ENCODE results near the gene ZPR1. TPM values are rescaled to one million over a fixed set of nuclear protein-coding genes. Genes with fewer than 3 reads are reported as not detected.

Gene ZPR1
- total RNA-seq, 1 donor from 2014 or later = 65.1 TPM

DNA sequence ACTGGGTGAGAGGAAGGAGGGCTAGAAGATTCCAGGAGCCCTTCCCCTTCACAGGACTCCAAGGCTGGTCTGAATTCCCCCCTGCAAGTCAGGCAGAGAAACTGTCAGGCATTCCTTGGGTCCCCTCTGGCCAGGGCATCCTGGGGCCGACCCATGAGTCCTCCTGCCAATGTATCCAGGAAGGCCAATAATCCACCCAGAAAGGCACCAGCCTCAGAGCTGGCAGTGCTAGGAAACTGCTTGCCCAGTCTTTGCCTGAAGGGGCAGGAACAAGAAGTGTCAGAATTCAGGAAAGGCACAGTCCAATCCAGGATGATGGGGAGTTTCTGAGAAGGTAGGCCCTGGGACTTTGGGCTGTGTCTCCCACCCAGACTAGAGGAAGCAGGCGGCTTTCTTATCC, 56.0 kb downstream of the ZPR1 start:
- H3K4me2 ChIP-seq (ENCODE audit: low read length) = no peak overlapping the region
- no peaks in the 10 kb centered on the region for H3K36me3 ChIP-seq (ENCODE audit: insufficient read depth, low read length)
- H2AFZ ChIP-seq (ENCODE audit: low read depth, low read length) = no peak overlapping the region
- no peaks in the 10 kb centered on the region for H4K20me1 ChIP-seq (ENCODE audit: insufficient read depth, low read length)
- H3K27ac ChIP-seq (ENCODE audit: low read depth, low read length) = no peak overlapping the region
- H3K9me3 Mint-ChIP-seq (ENCODE audit: unreplicated experiment) = no peaks in the 10 kb centered on the region
- peaks cover 4% of the 10 kb centered on the region for H3K36me3 Mint-ChIP-seq (ENCODE audit: low read depth, unreplicated experiment)
- DNase-seq (ENCODE audit: low read depth) = no peak
- H3K9ac ChIP-seq (ENCODE audit: low read length) = no peak overlapping the region
- peaks cover 14% of the 10 kb centered on the region for H3K27me3 ChIP-seq (ENCODE audit: insufficient read depth, low read length)
- no peak overlapping the region for H3K4me3 ChIP-seq (ENCODE audit: insufficient read depth, low read depth, low read length)
- no peak overlapping the region for H3K4me3 Mint-ChIP-seq (ENCODE audit: unreplicated experiment)
- no peak overlapping the region for H3K27ac Mint-ChIP-seq (ENCODE audit: unreplicated experiment)
- TF ChIP-seq EZH2 (IDR thresholded peaks at IDR 0.05; ENCODE audit: insufficient read depth, low read length) = no peak
- TF ChIP-seq, protein P1, sequence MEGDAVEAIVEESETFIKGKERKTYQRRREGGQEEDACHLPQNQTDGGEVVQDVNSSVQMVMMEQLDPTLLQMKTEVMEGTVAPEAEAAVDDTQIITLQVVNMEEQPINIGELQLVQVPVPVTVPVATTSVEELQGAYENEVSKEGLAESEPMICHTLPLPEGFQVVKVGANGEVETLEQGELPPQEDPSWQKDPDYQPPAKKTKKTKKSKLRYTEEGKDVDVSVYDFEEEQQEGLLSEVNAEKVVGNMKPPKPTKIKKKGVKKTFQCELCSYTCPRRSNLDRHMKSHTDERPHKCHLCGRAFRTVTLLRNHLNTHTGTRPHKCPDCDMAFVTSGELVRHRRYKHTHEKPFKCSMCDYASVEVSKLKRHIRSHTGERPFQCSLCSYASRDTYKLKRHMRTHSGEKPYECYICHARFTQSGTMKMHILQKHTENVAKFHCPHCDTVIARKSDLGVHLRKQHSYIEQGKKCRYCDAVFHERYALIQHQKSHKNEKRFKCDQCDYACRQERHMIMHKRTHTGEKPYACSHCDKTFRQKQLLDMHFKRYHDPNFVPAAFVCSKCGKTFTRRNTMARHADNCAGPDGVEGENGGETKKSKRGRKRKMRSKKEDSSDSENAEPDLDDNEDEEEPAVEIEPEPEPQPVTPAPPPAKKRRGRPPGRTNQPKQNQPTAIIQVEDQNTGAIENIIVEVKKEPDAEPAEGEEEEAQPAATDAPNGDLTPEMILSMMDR (IDR thresholded peaks at IDR 0.05; ENCODE audit: insufficient read depth, low read depth, low read length) = no peak
- no peaks in the 10 kb centered on the region for H3K9me3 ChIP-seq (ENCODE audit: insufficient read depth, low read depth, low read length)
- H3K79me2 ChIP-seq (ENCODE audit: insufficient read depth, low read length) = no peaks in the 10 kb centered on the region
- no peaks in the 10 kb centered on the region for H3K4me1 ChIP-seq (ENCODE audit: insufficient read depth, low read length)
- peaks cover 5% of the 10 kb centered on the region for H3K4me1 Mint-ChIP-seq (ENCODE audit: low read depth, unreplicated experiment)
- FAIRE-seq = no peak
- H3K27me3 Mint-ChIP-seq (ENCODE audit: low read depth, unreplicated experiment) = peaks cover 20% of the 10 kb centered on the region

DNA sequence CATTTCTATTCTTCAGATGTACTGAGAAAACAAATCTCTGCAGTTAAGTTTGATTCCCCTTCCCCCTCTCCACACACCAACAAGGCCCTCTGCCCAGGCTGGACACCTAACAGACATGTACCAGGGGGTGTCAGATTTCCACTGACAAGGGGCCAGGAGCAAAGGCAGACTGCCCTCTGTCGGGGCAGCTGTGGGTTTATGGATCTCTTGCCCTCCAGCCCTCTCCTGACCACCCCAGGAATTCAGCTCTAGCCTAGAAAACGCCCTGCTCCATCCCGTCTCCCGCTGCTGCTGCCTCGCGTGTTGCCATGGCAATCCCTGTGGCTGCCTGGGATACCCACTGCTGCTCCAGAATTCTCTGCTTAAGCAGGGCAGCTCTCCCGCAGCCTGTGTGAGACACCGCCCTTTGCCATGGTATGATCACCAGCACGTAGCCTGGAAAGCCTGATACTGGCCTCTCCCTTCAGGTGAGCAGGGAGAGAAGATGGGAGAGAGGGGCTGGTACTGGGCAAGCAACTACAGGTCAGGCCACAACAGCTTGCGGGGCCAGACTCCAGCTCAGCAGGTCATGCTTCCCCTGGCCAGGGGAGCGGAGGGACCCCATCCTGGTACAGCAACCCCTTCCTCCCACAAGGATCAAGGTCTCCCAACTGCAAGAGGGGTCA, 56.6 kb downstream of the ZPR1 start:
- DNase-seq (ENCODE audit: low read depth) (peak; percentile 7), FAIRE-seq (no peak)
- Mint-ChIP-seq H3K9me3 (ENCODE audit: unreplicated experiment) (no peaks in the 10 kb centered on the region), H3K36me3 (ENCODE audit: low read depth, unreplicated experiment) (peaks cover 6% of the 10 kb centered on the region), H3K27me3 (ENCODE audit: low read depth, unreplicated experiment) (peaks cover 22% of the 10 kb centered on the region), H3K4me1 (ENCODE audit: low read depth, unreplicated experiment) (peaks cover 10% of the 10 kb centered on the region), H3K27ac (ENCODE audit: unreplicated experiment) (no peak overlapping the region), H3K4me3 (ENCODE audit: unreplicated experiment) (no peak overlapping the region)
- H4K20me1 ChIP-seq (ENCODE audit: insufficient read depth, low read length) = no peaks in the 10 kb centered on the region
- H3K9ac ChIP-seq (ENCODE audit: low read length) = no peak overlapping the region
- H3K4me1 ChIP-seq (ENCODE audit: insufficient read depth, low read length) = peaks cover 2% of the 10 kb centered on the region
- no peaks in the 10 kb centered on the region for H3K36me3 ChIP-seq (ENCODE audit: insufficient read depth, low read length)
- peaks cover 14% of the 10 kb centered on the region for H3K27me3 ChIP-seq (ENCODE audit: insufficient read depth, low read length)
- no peaks in the 10 kb centered on the region for H3K9me3 ChIP-seq (ENCODE audit: insufficient read depth, low read depth, low read length)
- no peak overlapping the region for H3K4me3 ChIP-seq (ENCODE audit: insufficient read depth, low read depth, low read length)
- H3K79me2 ChIP-seq (ENCODE audit: insufficient read depth, low read length) = no peaks in the 10 kb centered on the region
- TF ChIP-seq EZH2 (IDR thresholded peaks at IDR 0.05; ENCODE audit: insufficient read depth, low read length) = no peak
- TF ChIP-seq, protein P1 (IDR thresholded peaks at IDR 0.05; ENCODE audit: insufficient read depth, low read depth, low read length) = no peak
- no peak overlapping the region for H2AFZ ChIP-seq (ENCODE audit: low read depth, low read length)
- no peak overlapping the region for H3K27ac ChIP-seq (ENCODE audit: low read depth, low read length)
- peak overlapping the region; percentile 3 for H3K4me2 ChIP-seq (ENCODE audit: low read length)

DNA sequence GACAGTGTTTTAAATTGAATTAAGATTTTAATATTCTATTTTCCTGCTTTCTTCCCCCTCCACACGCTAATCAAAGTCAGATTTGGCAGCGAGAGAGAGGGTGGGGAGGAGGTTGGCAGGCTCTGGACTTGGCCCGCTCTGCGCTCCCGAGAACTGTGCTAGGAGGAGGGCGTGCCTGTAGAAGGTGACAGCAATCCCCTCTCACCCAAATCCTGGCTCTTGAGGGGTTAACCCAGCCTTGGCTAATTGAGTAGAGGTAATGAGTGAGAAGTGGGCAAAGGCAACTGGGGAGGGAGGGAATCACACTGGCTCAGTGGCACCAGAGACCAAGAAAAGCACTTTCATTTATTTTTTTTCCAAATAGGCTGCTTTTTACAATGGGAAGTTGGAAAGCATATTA, 57.2 kb downstream of the ZPR1 start:
- Mint-ChIP-seq H3K36me3 (ENCODE audit: low read depth, unreplicated experiment) (peaks cover 6% of the 10 kb centered on the region), H3K4me1 (ENCODE audit: low read depth, unreplicated experiment) (peaks cover 13% of the 10 kb centered on the region), H3K27ac (ENCODE audit: unreplicated experiment) (no peak overlapping the region), H3K9me3 (ENCODE audit: unreplicated experiment) (no peaks in the 10 kb centered on the region), H3K4me3 (ENCODE audit: unreplicated experiment) (no peak overlapping the region), H3K27me3 (ENCODE audit: low read depth, unreplicated experiment) (peaks cover 23% of the 10 kb centered on the region)
- no peak for FAIRE-seq
- H3K9ac ChIP-seq (ENCODE audit: low read length) = no peak overlapping the region
- no peak overlapping the region for H2AFZ ChIP-seq (ENCODE audit: low read depth, low read length)
- DNase-seq (ENCODE audit: low read depth) = no peak
- H3K36me3 ChIP-seq (ENCODE audit: insufficient read depth, low read length) = no peaks in the 10 kb centered on the region
- no peak overlapping the region for H3K27ac ChIP-seq (ENCODE audit: low read depth, low read length)
- no peaks in the 10 kb centered on the region for H4K20me1 ChIP-seq (ENCODE audit: insufficient read depth, low read length)
- no peaks in the 10 kb centered on the region for H3K9me3 ChIP-seq (ENCODE audit: insufficient read depth, low read depth, low read length)
- H3K79me2 ChIP-seq (ENCODE audit: insufficient read depth, low read length) = no peaks in the 10 kb centered on the region
- peaks cover 2% of the 10 kb centered on the region for H3K4me1 ChIP-seq (ENCODE audit: insufficient read depth, low read length)
- no peak overlapping the region for H3K4me2 ChIP-seq (ENCODE audit: low read length)
- no peak overlapping the region for H3K4me3 ChIP-seq (ENCODE audit: insufficient read depth, low read depth, low read length)
- TF ChIP-seq EZH2 (IDR thresholded peaks at IDR 0.05; ENCODE audit: insufficient read depth, low read length) = no peak
- TF ChIP-seq, protein P1 (IDR thresholded peaks at IDR 0.05; ENCODE audit: insufficient read depth, low read depth, low read length) = no peak
- peaks cover 14% of the 10 kb centered on the region for H3K27me3 ChIP-seq (ENCODE audit: insufficient read depth, low read length)
